HG03097 (cell line): ENCODE measurements around the gene KLHDC7B.
A peak's percentile ranks its signal among the peaks of the same experiment; 100 is the strongest.

Source experiments
- ATAC-seq: cut with Tn5 transposase; IDR thresholded peaks from one replicate; pipeline ENCODE4 v1.9.1; 2021; ENCODE audit not compliant: unreplicated experiment, low FRiP score

Gene KLHDC7B

DNA sequence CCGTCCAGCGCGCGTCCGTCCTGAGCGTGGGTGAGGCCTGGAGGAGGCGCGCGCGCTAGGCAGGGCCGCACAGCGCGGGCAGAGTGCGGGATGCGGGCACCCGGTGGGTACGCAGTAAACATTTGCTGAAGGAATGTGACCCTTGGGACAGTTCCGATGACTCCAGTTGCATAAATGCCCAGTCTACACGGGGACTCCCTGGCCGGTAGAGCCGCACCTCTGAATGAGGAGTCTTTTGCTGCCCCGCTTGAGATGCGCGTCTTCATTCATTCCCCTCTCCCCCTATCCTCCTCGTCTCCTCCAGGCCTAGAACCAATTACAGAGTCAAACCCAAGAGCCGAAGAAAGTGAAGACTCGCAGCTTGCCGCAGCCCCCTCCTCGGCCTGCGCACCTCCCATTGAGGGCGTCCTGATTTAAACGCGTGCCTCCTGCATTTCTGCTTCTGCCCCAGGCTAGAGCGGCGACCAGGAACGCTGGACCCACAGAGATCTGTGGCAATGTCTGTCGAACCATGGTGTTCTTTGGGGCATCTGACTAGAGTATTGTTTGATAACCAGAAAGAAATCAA lies 37.7 kb downstream of the KLHDC7B start:
- peak; percentile 20 for ATAC-seq

DNA sequence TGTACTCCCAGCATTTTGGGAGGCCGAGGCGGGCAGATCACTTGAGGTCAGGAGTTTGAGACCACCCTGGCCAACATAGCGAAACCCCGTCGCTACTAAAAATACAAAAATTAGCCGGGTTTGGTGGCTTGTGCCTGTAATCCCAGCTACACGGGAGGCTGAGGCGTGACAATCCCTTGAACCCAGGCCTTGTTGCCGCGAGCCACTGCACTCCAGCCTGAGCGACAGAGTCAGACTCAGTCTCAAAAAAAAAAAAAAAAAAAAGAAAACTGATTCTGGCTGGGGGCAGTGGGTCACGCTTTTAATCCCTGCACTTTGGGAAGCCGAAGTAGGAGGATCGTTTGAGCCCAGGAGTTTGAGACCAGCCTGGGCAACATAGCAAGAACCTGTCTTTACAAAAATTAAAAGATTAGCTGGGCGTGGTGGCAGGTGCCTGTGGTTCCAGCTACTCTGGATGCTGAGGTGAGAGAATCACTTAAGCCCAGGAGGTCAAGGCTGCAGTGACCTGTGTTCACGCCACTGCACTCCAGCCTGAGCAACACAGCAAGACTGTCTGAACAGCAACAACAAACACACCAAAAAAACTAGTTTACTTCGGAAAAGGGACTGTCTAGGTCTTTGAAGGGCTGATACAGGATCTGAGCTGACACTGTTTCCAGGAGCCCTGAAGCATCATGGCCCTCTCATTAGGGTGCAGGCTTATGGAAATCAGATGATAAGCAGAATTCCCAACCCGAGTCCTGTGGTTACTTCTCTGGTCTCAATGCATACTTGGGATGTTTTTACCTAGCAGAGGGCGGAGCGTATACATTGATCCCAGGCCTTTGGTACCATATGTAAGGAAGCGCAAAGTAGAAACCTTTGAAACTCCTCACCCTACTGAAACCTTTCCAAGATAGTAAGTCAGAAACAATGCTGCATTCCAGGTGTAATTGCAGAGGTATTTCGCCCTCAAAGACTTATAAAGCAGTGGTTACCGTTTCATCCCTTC lies 38.7 kb downstream of the KLHDC7B start:
- no peak for ATAC-seq

DNA sequence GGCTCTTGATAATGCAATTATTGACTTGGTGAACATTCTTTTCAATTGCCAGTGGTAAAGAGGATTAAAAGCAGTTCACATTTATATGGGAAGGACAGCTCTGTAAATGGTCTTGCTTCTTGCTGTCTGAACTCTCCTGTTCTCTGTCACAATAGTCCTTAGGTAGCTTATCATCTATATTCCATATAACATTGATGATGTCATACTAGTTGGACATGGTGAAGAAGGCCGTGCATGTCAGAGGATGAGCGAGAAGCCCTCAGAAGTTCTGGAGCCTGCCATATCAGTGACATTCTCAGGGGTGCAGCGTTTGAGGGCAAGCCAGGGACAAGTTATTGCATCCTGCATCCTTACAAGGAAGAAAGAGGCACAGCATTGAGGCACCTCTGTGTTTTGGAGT lies 39.5 kb downstream of the KLHDC7B start:
- ATAC-seq: no peak

DNA sequence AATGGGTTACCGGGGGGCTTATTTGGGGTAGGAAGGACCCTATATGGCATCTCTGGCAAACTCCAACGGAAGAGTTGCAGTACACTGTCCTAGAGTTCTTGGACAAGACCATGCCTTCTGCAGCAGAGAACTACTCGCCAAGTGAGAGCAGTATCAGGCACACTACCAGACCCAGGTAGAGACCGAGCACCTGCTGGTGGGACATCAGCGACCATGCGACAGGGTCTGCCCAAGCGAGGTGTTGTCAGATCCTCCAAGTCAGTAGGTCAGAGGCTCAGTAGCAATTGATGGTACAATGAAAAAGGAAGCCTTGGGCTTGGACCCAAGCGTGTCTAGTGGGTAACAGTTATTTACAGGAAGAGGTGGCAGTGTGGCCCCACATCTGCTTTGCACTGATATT lies 40.1 kb downstream of the KLHDC7B start:
- ATAC-seq: no peak

DNA sequence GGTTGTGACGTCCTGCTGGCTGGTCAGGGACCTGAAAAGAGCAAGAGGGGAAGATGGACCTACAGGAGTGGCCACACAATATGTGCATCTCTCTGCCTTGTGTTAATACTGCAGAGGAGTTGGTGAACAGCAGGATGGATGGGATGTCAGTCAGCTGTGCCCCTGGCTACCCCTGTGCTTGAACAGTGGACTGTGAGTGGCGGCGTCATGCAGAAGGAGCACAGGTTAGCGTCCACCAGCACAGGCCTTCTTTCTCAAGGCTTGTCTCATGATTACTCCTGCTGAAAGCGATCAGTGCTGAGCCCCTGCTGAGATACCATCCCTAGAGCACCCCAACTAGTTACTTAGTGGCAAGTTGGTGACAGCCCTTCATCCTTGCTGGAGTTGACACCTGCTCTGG lies 40.7 kb downstream of the KLHDC7B start:
- ATAC-seq: no peak

DNA sequence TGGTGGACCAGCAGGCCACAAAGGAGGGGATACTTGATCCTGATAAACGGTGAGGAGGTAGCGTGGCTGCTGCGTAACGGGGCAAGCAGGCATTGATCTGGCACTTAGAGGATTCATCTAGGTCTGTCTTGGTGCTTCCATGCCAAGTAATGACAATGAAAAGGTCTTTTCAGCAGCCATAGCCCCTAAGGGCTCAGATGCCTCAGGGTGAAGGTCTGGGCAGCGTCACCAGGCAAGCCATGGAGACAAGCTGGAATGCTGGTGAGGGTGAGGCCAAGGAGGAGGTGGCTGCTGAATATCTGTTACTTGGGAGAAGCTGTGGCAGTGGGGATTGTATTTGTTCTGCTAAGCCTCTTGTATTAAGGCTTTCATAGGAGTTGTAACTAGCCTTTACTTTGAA lies 41.7 kb downstream of the KLHDC7B start:
- no peak for ATAC-seq

DNA sequence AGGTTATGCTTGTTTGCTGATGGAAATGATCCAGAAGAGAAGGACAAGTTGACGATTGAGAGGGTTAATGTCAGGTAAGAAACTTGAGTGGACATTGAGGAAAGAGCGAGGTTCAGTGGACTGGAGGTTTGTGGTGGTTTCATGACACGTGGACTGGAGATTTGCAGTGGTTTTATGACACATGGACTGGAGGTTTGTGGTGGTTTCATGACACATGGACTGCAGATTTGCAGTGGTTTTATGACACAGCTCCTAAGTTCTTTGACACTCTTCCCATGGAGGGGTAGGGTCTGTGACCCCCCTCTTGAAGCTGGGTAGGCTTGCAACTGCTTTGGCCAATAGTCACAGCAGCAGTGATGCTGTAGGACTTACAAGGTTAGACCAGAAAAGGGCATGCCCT lies 49.5 kb downstream of the KLHDC7B start:
- ATAC-seq: no peak

DNA sequence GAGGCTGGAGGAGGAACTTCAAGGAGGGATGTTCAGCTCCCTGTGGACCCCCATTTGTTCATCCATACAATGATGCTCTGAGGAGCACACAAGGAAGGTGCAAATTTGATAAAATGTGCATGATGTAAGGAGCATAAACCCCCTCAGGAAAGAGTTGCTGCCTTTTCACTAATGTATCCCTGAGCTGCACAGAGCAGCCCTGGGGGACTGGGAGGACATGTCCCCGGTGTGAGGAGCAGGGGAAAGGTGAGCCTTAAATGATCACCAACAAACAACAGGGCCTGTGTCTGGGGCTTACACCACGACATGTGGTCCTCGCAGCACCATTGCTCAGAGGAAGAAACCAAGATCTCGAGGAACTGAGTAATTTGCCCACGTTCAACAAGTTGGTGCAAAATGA lies 51.4 kb downstream of the KLHDC7B start:
- ATAC-seq: no peak

DNA sequence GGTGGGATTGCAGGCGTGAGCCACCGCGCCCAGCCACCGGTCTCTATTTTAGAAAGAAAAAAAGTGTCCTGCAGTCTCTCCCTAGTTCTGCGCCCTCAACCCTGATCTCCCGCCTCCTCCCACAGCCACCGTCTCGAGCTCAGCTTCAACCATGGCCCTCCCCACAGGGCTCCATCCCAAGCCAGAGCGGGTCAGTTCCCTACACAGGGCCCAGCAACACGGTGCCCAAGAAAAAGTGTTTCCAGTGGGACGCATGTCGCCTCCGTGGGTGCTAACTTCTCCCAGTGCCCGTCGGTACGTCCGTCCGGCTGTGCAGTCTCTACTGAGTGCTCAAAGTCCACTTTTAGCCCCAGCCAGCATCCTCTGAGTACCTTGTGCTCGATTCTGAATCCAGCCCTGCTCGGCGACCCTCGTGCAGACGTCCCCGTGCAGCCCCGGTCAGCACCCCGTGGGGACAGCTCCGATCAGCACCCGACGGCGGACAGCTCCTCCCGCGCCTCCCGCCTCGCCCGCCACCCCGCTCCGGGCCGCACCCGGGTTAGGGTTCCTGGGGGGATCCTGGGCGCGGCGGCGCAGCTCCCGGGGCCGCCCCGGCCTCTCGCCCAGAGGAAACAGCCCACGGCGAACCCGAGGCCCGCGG lies 54.2 kb downstream of the KLHDC7B start:
- no peak for ATAC-seq

DNA sequence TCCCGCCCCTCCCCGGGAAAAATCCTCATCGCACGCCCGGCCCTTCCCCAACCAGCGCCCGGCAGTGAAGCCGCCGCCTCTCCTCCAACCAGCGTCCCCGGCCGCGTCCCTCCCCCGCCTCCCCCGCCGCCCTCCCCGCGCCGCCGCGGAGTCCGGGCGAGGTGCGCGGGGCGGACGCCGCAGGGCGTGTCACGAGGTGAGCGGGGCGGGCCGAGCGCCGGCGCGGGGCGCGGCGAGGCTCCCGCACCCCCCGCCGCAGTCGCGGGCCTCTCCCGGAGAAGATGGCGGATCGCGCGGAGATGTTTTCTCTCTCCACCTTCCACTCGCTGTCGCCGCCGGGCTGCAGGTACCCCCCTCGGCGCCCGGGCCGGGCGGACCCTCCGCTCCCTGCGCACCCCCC lies 54.8 kb downstream of the KLHDC7B start, which contains the start of gene MAPK8IP2:
Gene MAPK8IP2 (plus strand): TSS at position 256 of the 400 bp plus-strand sequence. CDS start 26 bp downstream, at position 282.
- no peak for ATAC-seq
